ENCODE measurements around the gene AP1G2.

DNA sequence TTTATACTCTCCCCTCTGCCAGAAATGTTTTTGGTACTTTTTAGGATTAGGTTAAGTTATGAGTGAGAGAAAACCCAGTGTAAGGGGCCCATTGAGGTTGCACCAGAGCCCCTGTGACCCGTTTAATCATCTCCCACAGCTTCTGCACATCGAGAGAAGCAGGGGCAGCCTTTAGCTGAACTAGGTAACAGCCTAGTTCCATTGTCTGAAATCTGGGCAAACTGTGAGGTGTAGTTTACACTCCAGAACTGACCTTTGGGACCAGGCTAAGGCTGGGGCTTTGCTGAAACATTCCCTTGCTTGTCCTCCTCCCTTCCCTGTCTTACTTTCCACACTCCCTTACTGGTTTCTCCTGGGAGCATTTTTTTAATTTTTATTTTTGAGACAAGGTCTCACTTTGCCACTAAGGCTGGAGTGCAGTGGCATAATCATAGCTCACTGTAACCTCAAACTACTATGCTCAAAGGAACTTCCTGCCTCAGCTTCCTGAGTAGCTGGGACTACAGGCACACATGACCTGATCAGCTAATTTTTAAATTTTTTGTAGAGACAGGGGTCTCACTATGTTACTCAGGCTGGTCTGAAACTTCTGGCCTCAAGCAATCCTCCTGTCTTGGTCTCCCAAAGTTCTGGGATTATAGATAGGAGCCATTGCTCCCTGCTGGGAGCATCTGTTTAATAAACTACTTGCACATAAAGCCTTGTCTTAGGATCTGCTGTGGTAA, 42.7 kb upstream of the AP1G2 start:
- TF ChIP-seq, protein P1, sequence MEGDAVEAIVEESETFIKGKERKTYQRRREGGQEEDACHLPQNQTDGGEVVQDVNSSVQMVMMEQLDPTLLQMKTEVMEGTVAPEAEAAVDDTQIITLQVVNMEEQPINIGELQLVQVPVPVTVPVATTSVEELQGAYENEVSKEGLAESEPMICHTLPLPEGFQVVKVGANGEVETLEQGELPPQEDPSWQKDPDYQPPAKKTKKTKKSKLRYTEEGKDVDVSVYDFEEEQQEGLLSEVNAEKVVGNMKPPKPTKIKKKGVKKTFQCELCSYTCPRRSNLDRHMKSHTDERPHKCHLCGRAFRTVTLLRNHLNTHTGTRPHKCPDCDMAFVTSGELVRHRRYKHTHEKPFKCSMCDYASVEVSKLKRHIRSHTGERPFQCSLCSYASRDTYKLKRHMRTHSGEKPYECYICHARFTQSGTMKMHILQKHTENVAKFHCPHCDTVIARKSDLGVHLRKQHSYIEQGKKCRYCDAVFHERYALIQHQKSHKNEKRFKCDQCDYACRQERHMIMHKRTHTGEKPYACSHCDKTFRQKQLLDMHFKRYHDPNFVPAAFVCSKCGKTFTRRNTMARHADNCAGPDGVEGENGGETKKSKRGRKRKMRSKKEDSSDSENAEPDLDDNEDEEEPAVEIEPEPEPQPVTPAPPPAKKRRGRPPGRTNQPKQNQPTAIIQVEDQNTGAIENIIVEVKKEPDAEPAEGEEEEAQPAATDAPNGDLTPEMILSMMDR (IDR thresholded peaks at IDR 0.05) = no peak
- TF ChIP-seq POLR2A (IDR thresholded peaks at IDR 0.05) (no peak), EP300 (IDR thresholded peaks at IDR 0.05) (no peak), POLR2AphosphoS5 (IDR thresholded peaks at IDR 0.05) (no peak)
